Left ventricle myocardium inferior (tissue), 1 donor: ENCODE results near the gene SST. TPM values are rescaled to one million over a fixed set of nuclear protein-coding genes. Genes with fewer than 3 reads are reported as not detected.

Experiments used
- DNase-seq: peaks from one replicate; pipeline ENCODE4 v3.0.0-alpha.2; 2020
- H3K27ac ChIP-seq: fragments of 200-600 bp; replicated peaks from 2 replicates; pipeline ENCODE4 v1.8.0; 2021
- H3K27me3 ChIP-seq: fragments of 200-600 bp; 2 replicates; pipeline ENCODE4 v1.8.0; 2021; ENCODE audit warnings: low read depth
- H3K36me3 ChIP-seq: fragments of 200-600 bp; 2 replicates; pipeline ENCODE4 v1.8.0; 2021
- H3K4me1 ChIP-seq: fragments of 200-600 bp; 2 replicates; pipeline ENCODE4 v1.8.0; 2021
- H3K4me3 ChIP-seq: fragments of 200-600 bp; 2 replicates; pipeline ENCODE4 v1.8.0; 2021; ENCODE audit warnings: mild to moderate bottlenecking, moderate library complexity
- H3K9me3 ChIP-seq: fragments of 200-600 bp; replicated peaks from 2 replicates; pipeline ENCODE4 v1.8.0; 2021
- intact Hi-C: fragments of 100-400 bp; cut with micrococcal nuclease; formaldehyde crosslinking; loops from one replicate; pipeline ENCODE4 v1.11.0; 2022
- total RNA-seq: library from RNA; stranded (reverse); fragmentation: NEBNext Ultra II Directional; extraction: Animal tissue kit (Norgen Biotek cat#: 25700); gene quantifications from one replicate; pipeline ENCODE4 v1.2.1, GENCODE V29; 2021
- TF ChIP-seq, protein P1 (sequence below): fragments of 200-600 bp; IDR thresholded peaks from 2 replicates; pipeline ENCODE4 v1.8.0; 2021; ENCODE audit warnings: antibody characterized with exemption, mild to moderate bottlenecking, borderline replicate concordance
- donor health status: DM: no; HTN: yes; CAD: no; lungs with severe emphysema.

SST gene
- total RNA-seq, 1 donor from 2014 or later, result not detected

DNA sequence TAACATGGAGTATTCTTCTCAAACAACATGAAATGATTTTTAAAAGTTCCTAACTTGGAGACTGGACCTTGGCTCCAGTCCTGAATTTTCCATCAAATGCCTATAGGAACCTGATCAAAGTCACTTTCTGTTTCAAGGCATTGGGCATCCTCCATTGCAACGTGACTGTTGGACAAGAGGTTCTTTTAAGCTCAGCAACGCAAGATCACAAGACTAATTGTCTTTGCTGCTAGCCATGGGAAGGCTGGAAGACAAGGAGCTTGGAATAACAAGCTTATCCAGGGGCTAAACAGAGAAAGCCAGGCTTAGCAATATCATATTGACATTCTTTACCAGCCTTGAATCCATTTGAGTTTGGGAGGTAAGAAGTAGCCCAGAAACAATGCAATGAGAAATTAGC, 48.3 kb downstream of the SST start:
- H3K36me3 ChIP-seq, result no peaks in the 10 kb centered on the region
- intact Hi-C loops, result no loop called here
- DNase-seq, result no peak
- H3K9me3 ChIP-seq, result no peaks in the 10 kb centered on the region
- TF ChIP-seq, protein P1, sequence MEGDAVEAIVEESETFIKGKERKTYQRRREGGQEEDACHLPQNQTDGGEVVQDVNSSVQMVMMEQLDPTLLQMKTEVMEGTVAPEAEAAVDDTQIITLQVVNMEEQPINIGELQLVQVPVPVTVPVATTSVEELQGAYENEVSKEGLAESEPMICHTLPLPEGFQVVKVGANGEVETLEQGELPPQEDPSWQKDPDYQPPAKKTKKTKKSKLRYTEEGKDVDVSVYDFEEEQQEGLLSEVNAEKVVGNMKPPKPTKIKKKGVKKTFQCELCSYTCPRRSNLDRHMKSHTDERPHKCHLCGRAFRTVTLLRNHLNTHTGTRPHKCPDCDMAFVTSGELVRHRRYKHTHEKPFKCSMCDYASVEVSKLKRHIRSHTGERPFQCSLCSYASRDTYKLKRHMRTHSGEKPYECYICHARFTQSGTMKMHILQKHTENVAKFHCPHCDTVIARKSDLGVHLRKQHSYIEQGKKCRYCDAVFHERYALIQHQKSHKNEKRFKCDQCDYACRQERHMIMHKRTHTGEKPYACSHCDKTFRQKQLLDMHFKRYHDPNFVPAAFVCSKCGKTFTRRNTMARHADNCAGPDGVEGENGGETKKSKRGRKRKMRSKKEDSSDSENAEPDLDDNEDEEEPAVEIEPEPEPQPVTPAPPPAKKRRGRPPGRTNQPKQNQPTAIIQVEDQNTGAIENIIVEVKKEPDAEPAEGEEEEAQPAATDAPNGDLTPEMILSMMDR, result no peak
- H3K4me1 ChIP-seq, result no peaks in the 10 kb centered on the region
- peaks cover 28% of the 10 kb centered on the region for H3K27me3 ChIP-seq
- H3K27ac ChIP-seq, result no peak overlapping the region
- H3K4me3 ChIP-seq, result no peak overlapping the region

DNA sequence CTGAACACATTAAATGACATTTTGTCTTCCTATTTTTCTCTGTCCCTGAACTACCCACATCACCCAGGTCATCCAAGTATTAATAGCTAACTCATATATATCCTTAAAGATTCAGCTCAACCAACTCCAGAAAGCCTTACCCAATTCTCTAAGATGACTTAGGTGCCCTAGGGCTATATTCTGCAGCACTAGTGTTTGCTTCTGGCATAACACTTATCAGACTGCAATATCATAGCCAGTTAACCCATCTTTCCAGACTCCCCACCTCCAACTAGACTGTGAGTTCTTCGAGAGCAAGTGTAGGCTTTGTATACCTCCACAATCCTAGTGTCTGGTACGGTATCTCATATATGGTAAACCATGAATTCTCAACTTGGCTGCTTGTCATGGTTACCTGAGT, 50.7 kb downstream of the SST start:
- Histone ChIP-seq H3K27ac (no peak overlapping the region), H3K27me3 (peaks cover 15% of the 10 kb centered on the region), H3K36me3 (no peaks in the 10 kb centered on the region), H3K4me1 (no peaks in the 10 kb centered on the region), H3K9me3 (no peaks in the 10 kb centered on the region), H3K4me3 (no peak overlapping the region)
- intact Hi-C loops, result no loop called here
- TF ChIP-seq, protein P1, result no peak
- DNase-seq, result no peak

Other genes with a start within 250 kb of the SST start
- gene RTP2, start 32.2 kb upstream of the SST start, total RNA-seq, result not detected
- 47.7 TPM for gene BCL6, start 75.1 kb upstream of the SST start, total RNA-seq